Endothelial cell of umbilical vein (primary cell): ENCODE measurements around the gene PSG1.
"Not testable (repeated sequence)": the region's sequence is repeated elsewhere in the genome, so short reads cannot be mapped to it uniquely, and the experiment has no call there.

ENCODE experiments used
- CTCF ChIP-seq, 2 donors: IDR thresholded peaks; 1 replicate in 1 of 2; 2 replicates in 1 of 2; pipeline ENCODE4 v1.5.1; 2011; ENCODE audit warnings: low read length in 2 of 2, mild to moderate bottlenecking in 2 of 2, moderate library complexity in 2 of 2, control low read depth in 1 of 2, inconsistent platforms in 1 of 2, low read depth in 1 of 2; ENCODE audit not compliant: insufficient read depth in 1 of 2; ENCODE audit errors: extremely low read depth in 1 of 2
- EZH2 ChIP-seq: IDR thresholded peaks from 2 replicates; pipeline ENCODE4 v1.6.1; 2012; ENCODE audit warnings: borderline replicate concordance, low read depth, mild to moderate bottlenecking, moderate library complexity, low read length, inconsistent platforms; ENCODE audit not compliant: severe bottlenecking
- FOS ChIP-seq: IDR thresholded peaks from 2 replicates; pipeline ENCODE4 v1.6.1; 2011; ENCODE audit warnings: mild to moderate bottlenecking, low read length, moderate library complexity, borderline replicate concordance; ENCODE audit not compliant: insufficient read depth
- GATA2 ChIP-seq: IDR thresholded peaks from 2 replicates; pipeline ENCODE4 v1.7.0; 2011; ENCODE audit warnings: low read depth, mild to moderate bottlenecking, moderate library complexity, mixed read lengths, low read length; ENCODE audit not compliant: insufficient read length, insufficient read depth
- JUN ChIP-seq: IDR thresholded peaks from 2 replicates; pipeline ENCODE4 v1.6.1; 2011; ENCODE audit warnings: borderline replicate concordance, low read depth; ENCODE audit not compliant: insufficient read length, insufficient read depth
- MYC ChIP-seq: IDR thresholded peaks from one replicate; pipeline ENCODE4 v1.6.1; 2011; ENCODE audit warnings: mild to moderate bottlenecking, low read depth, low read length
- POLR2A ChIP-seq: IDR thresholded peaks from 2 replicates; pipeline ENCODE4 v1.6.1; 2012; ENCODE audit warnings: low read depth, mild to moderate bottlenecking, control low read depth, low read length
- POLR2AphosphoS5 ChIP-seq: IDR thresholded peaks from 2 replicates; pipeline ENCODE4 v1.6.1; 2012; ENCODE audit warnings: low read depth, mild to moderate bottlenecking, control low read depth, low read length, moderate library complexity; ENCODE audit not compliant: insufficient read depth
- TF ChIP-seq, protein P1 (sequence below): IDR thresholded peaks from 2 replicates; pipeline ENCODE4 v1.6.1; 2011; ENCODE audit not compliant: insufficient read depth, insufficient read length

- TF ChIP-seq CTCF (IDR thresholded peaks at IDR 0.05; ENCODE audit: extremely low read depth in 1 of 2, insufficient read depth in 1 of 2, low read depth in 1 of 2, low read length in 2 of 2), result peak in 1 of 2 donors; percentile 2
- not testable (repeated sequence) for TF ChIP-seq POLR2AphosphoS5, POLR2A, GATA2, EZH2, JUN, FOS, MYC
- TF ChIP-seq, protein P1, sequence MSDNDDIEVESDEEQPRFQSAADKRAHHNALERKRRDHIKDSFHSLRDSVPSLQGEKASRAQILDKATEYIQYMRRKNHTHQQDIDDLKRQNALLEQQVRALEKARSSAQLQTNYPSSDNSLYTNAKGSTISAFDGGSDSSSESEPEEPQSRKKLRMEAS, result not testable (repeated sequence)
These were observed 1.8 kb upstream of the PSG1 start for GRCh38 chr19:42881279-42881678.
